K562 (cell line): ENCODE measurements around the gene DPM1. TPM values are rescaled to one million over a fixed set of nuclear protein-coding genes. Genes with fewer than 3 reads are reported as not detected.

Experiments
- BRF1 ChIP-seq: IDR thresholded peaks from 3 replicates; pipeline ENCODE4 v1.6.1; 2011; ENCODE audit warnings: borderline replicate concordance, mild to moderate bottlenecking; ENCODE audit not compliant: insufficient read length; ENCODE audit errors: extremely low read depth
- CEBPG ChIP-seq, 3 experiments: fragments of 200-800 bp in 1 of 3; sonication (Bioruptor generic) in 1 of 3; sonication (generic) in 1 of 3; formaldehyde crosslinking in 1 of 3; IDR thresholded peaks in 2 of 3; conservative IDR thresholded peaks in 1 of 3; 2 replicates each; pipeline versions ENCODE4 v1.6.1 to v1.8.0; 2016 to 2022; ENCODE audit warnings: missing compliant biosample characterization in 2 of 3, missing genetic modification characterization in 2 of 3, mild to moderate bottlenecking in 1 of 3, missing genetic modification reagents in 1 of 3
- ILF3 ChIP-seq: fragments of 450-650 bp; IDR thresholded peaks from 2 replicates; pipeline ENCODE4 v1.6.1; 2018; ENCODE audit warnings: antibody characterized with exemption, mild to moderate bottlenecking, moderate library complexity, borderline replicate concordance
- MXI1 ChIP-seq: IDR thresholded peaks from 2 replicates; pipeline ENCODE4 v1.6.1; 2011; ENCODE audit warnings: low read depth, mild to moderate bottlenecking, improper control_type of control experiment, low read length
- MYNN ChIP-seq, 2 experiments: sonication (generic); formaldehyde crosslinking in 1 of 2; IDR thresholded peaks; 2 replicates each; pipeline versions ENCODE4 v1.5.0 to v1.6.1; 2016 to 2020; ENCODE audit warnings: antibody characterized with exemption in 1 of 2, missing genetic modification reagents in 1 of 2
- NFIX ChIP-seq: fragments of 250-450 bp; sonication (Bioruptor Pico); IDR thresholded peaks from 2 replicates; pipeline ENCODE4 v1.4.0; 2020; ENCODE audit warnings: low read depth, mild to moderate bottlenecking, moderate library complexity
- TAL1 ChIP-seq: fragments of 450-650 bp; IDR thresholded peaks from 2 replicates; pipeline ENCODE4 v1.6.1; 2016; ENCODE audit warnings: mild to moderate bottlenecking
- ZNF12 ChIP-seq: sonication (generic); formaldehyde crosslinking; IDR thresholded peaks from 2 replicates; pipeline ENCODE4 v1.4.0; 2020; ENCODE audit warnings: mild to moderate bottlenecking, missing genetic modification reagents
- ZNF133 ChIP-seq: fragments of 250-450 bp; sonication (Bioruptor Pico); IDR thresholded peaks from 2 replicates; pipeline ENCODE4 v1.4.0; 2020; ENCODE audit warnings: mild to moderate bottlenecking
- ZNF134 ChIP-seq: fragments of 250-450 bp; sonication (Bioruptor Pico); conservative IDR thresholded peaks from 2 replicates; pipeline ENCODE4 v1.4.0; 2020
- ZNF239 ChIP-seq: fragments of 250-450 bp; sonication (Bioruptor Pico); IDR thresholded peaks from 2 replicates; pipeline ENCODE4 v1.4.0; 2020; ENCODE audit warnings: mild to moderate bottlenecking
- ZNF551 ChIP-seq: fragments of 250-450 bp; sonication (Bioruptor Pico); IDR thresholded peaks from 2 replicates; pipeline ENCODE4 v1.5.0; 2021; ENCODE audit warnings: mild to moderate bottlenecking, moderate library complexity
- ZNF717 ChIP-seq: fragments of 250-450 bp; sonication (Bioruptor Pico); IDR thresholded peaks from 2 replicates; pipeline ENCODE4 v1.5.0; 2021
- ZNF778 ChIP-seq: fragments of 450-650 bp; formaldehyde crosslinking; IDR thresholded peaks from 2 replicates; pipeline ENCODE4 v1.4.0; 2020; ENCODE audit warnings: mild to moderate bottlenecking, moderate library complexity
- polyA plus RNA-seq, 8 experiments: library from polyadenylated mRNA; depleted of rRNA in 4 of 8; stranded (reverse) in 5 of 8; unstranded in 3 of 8; fragments of >200 nt; fragmentation: Nextera tagmentation in 2 of 8; fragmentation: Illumina TruSeq in 1 of 8; extraction: Ambion mirVana in 2 of 8; extraction: Trizol in 1 of 8; gene quantifications; 2 replicates each; pipeline versions ENCODE4 v1.2.1 to v1.2.3, GENCODE V29; 2011 to 2014; ENCODE audit warnings: inconsistent platforms in 1 of 8, missing spikeins in 1 of 8
- total RNA-seq, 7 experiments: library from RNA; depleted of rRNA in 6 of 7; stranded (reverse); fragments of >200 nt in 6 of 7; fragmentation: Illumina TruSeq in 2 of 7; extraction: Trizol in 2 of 7; gene quantifications; 2 replicates each; pipeline versions ENCODE4 v1.2.1 to v1.2.3, GENCODE V29; 2011 to 2021; ENCODE audit warnings: low replicate concordance in 1 of 7
- TF ChIP-seq, protein P1 (sequence below): IDR thresholded peaks from 2 replicates; pipeline ENCODE4 v1.6.1; 2011; ENCODE audit warnings: borderline replicate concordance, low read depth, mild to moderate bottlenecking, moderate library complexity, low read length; ENCODE audit not compliant: insufficient read depth, poor library complexity, severe bottlenecking
- TF ChIP-seq, protein P2 (sequence below), 2 experiments: fragments of 450-650 bp; IDR thresholded peaks; 2 replicates each; pipeline ENCODE4 v1.6.1; 2016
- TF ChIP-seq, protein P3 (sequence below): fragments of 250-450 bp; sonication (Bioruptor Pico); IDR thresholded peaks from 2 replicates; pipeline ENCODE4 v1.8.0; 2021; ENCODE audit warnings: mild to moderate bottlenecking, moderate library complexity
- TF ChIP-seq, protein P4 (sequence below): sonication (generic); formaldehyde crosslinking; IDR thresholded peaks from 2 replicates; pipeline ENCODE4 v1.8.0; 2023; ENCODE audit warnings: mild to moderate bottlenecking, missing genetic modification reagents

Gene DPM1
- total and polyA plus RNA-seq, 9 of the 15 experiments (the other 6 are each of a cell fraction or from before 2014, with no cell fraction given), result 75.2 to 190 (median 153) TPM

DNA sequence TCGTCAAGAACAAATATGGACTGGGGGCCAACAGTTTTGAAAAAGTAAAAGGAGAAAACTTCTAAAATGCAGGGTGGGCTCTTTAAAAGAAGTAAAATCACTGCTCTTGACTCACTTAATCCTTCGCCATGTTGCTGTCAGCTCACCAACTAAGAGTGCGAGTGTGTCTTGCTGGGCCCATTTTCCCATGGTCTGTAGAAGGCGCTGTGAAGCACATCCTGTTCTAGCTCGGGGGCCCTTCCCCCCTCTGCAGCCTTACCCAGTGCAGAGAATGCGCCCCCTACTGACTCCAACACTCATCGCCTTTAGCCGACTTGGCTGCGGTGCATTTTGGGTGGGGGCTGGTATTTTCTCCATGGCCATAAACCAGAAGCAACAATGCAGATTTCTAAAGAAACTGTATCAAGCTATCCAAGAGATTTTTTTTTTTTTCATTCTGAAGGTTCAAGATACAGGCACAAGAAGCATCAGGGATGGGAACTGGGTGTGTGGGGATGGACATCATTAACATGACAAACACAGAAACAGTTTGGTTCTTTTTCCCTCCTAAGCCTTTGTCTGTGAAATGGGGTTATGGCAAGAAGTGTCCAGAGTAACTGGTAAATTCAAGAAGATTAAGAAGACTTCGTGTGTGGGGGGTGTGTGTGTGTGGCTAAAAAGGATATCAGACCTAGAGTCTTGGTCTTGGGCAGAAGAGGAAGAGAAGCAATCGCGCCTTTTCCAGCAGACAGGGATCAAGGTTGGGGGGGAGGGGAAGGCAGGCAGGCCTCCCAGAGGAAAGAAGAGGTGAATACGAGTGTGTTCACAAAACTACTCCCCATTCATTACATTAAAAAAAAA is 28.8 kb downstream of the DPM1 start (continued):
- TF ChIP-seq, protein P1, sequence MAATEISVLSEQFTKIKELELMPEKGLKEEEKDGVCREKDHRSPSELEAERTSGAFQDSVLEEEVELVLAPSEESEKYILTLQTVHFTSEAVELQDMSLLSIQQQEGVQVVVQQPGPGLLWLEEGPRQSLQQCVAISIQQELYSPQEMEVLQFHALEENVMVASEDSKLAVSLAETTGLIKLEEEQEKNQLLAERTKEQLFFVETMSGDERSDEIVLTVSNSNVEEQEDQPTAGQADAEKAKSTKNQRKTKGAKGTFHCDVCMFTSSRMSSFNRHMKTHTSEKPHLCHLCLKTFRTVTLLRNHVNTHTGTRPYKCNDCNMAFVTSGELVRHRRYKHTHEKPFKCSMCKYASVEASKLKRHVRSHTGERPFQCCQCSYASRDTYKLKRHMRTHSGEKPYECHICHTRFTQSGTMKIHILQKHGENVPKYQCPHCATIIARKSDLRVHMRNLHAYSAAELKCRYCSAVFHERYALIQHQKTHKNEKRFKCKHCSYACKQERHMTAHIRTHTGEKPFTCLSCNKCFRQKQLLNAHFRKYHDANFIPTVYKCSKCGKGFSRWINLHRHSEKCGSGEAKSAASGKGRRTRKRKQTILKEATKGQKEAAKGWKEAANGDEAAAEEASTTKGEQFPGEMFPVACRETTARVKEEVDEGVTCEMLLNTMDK, result peak; percentile 93
- TF ChIP-seq ZNF551 (CRISPR knock-in tag) (no peak), MYNN (IDR thresholded peaks at IDR 0.05) (peak; percentile 86; the same call in 1 of the 2 replicates), MYNN (CRISPR knock-in tag; IDR thresholded peaks at IDR 0.05) (no peak), ZNF778 (CRISPR knock-in tag) (no peak), CEBPG (CRISPR knock-in tag; IDR thresholded peaks at IDR 0.05) (no peak), CEBPG (tag; conservative IDR thresholded peaks at IDR 0.05 in 1 of 2, IDR thresholded peaks at IDR 0.05 in 1 of 2) (no peak), ILF3 (peak; percentile 82; the same call in 1 of the 2 replicates), BRF1 (no peak), ZNF717 (CRISPR knock-in tag) (no peak), TAL1 (no peak; the same call in 1 of the 2 replicates), ZNF12 (CRISPR knock-in tag) (no peak), ZNF133 (no peak), NFIX (CRISPR knock-in tag) (no peak), ZNF134 (CRISPR knock-in tag) (peak; percentile 84), ZNF239 (CRISPR knock-in tag) (peak; percentile 30; the same call in 1 of the 2 replicates), MXI1 (no peak)
- TF ChIP-seq, protein P2, sequence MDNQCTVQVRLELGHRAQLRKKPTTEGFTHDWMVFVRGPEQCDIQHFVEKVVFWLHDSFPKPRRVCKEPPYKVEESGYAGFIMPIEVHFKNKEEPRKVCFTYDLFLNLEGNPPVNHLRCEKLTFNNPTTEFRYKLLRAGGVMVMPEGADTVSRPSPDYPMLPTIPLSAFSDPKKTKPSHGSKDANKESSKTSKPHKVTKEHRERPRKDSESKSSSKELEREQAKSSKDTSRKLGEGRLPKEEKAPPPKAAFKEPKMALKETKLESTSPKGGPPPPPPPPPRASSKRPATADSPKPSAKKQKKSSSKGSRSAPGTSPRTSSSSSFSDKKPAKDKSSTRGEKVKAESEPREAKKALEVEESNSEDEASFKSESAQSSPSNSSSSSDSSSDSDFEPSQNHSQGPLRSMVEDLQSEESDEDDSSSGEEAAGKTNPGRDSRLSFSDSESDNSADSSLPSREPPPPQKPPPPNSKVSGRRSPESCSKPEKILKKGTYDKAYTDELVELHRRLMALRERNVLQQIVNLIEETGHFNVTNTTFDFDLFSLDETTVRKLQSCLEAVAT (IDR thresholded peaks at IDR 0.05), result peak in 1 of 2 experiments; percentile 79; a peak in 3 of 4 replicates
- TF ChIP-seq, protein P3, sequence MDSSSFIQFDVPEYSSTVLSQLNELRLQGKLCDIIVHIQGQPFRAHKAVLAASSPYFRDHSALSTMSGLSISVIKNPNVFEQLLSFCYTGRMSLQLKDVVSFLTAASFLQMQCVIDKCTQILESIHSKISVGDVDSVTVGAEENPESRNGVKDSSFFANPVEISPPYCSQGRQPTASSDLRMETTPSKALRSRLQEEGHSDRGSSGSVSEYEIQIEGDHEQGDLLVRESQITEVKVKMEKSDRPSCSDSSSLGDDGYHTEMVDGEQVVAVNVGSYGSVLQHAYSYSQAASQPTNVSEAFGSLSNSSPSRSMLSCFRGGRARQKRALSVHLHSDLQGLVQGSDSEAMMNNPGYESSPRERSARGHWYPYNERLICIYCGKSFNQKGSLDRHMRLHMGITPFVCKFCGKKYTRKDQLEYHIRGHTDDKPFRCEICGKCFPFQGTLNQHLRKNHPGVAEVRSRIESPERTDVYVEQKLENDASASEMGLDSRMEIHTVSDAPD, result no peak
- TF ChIP-seq, protein P4, sequence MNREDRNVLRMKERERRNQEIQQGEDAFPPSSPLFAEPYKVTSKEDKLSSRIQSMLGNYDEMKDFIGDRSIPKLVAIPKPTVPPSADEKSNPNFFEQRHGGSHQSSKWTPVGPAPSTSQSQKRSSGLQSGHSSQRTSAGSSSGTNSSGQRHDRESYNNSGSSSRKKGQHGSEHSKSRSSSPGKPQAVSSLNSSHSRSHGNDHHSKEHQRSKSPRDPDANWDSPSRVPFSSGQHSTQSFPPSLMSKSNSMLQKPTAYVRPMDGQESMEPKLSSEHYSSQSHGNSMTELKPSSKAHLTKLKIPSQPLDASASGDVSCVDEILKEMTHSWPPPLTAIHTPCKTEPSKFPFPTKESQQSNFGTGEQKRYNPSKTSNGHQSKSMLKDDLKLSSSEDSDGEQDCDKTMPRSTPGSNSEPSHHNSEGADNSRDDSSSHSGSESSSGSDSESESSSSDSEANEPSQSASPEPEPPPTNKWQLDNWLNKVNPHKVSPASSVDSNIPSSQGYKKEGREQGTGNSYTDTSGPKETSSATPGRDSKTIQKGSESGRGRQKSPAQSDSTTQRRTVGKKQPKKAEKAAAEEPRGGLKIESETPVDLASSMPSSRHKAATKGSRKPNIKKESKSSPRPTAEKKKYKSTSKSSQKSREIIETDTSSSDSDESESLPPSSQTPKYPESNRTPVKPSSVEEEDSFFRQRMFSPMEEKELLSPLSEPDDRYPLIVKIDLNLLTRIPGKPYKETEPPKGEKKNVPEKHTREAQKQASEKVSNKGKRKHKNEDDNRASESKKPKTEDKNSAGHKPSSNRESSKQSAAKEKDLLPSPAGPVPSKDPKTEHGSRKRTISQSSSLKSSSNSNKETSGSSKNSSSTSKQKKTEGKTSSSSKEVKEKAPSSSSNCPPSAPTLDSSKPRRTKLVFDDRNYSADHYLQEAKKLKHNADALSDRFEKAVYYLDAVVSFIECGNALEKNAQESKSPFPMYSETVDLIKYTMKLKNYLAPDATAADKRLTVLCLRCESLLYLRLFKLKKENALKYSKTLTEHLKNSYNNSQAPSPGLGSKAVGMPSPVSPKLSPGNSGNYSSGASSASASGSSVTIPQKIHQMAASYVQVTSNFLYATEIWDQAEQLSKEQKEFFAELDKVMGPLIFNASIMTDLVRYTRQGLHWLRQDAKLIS, result peak; percentile 76; the same call in 1 of the 2 replicates
